GM12892 (cell line): ENCODE data around the gene TCP11.

Experiments
- POLR2AphosphoS5 ChIP-seq: IDR thresholded peaks from 2 replicates; pipeline ENCODE4 v1.6.1; 2011; ENCODE audit warnings: low read depth, low read length, control low read depth
- TAF1 ChIP-seq: IDR thresholded peaks from 2 replicates; pipeline ENCODE4 v1.6.1; 2011; ENCODE audit warnings: low read depth, mild to moderate bottlenecking, control low read depth, low read length, borderline replicate concordance

DNA sequence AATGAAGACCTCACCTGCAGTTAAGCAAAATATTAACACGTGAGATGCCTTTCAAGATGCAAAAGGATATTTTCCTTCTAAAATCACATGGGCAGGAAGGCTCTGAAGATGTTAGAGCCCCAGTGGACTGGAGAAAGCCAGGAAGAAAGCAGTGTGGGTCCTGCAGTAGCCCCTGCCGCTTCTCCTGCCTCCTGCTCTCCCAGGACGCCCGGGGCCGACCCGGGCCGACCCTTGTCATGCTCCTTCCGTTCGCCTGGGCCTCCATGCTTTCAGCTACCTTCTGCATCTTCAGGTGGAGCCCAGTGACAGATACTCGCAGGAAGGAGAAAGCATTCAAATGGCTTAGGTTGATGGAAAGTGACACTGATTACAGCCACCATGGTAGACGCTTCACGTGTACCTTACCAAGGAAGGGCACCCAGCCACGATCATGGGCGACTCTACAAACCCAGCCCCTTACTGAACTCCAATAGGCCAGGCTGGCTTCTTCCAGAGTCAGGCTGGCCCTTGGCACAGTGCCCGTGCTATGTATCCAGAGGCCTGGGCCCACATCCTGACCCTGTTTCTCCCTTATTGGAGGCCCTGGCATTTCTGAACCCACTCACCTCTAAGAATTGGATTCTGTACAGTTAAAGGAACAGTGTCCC is 69.0 kb downstream of the TCP11 start:
- no peak for TF ChIP-seq TAF1
- TF ChIP-seq POLR2AphosphoS5: no peak
